ENCODE data around the gene ARSJ.

The ARSJ gene

GRCh38 chr4:113872426-113873260, 106.8 kb downstream of the ARSJ start:
- POLR2A ChIA-PET, result no interaction called here
- DNase-seq (ENCODE audit: extremely low spot score), result no peak
- TF ChIP-seq BHLHE40 (IDR thresholded peaks at IDR 0.05; ENCODE audit: borderline replicate concordance) (no peak), HDGF (IDR thresholded peaks at IDR 0.05; ENCODE audit: borderline replicate concordance) (no peak), SP1 (IDR thresholded peaks at IDR 0.05) (no peak), L3MBTL2 (conservative IDR thresholded peaks at IDR 0.05) (no peak), ARNT (IDR thresholded peaks at IDR 0.05) (no peak), SUZ12 (IDR thresholded peaks at IDR 0.05) (no peak), TARDBP (IDR thresholded peaks at IDR 0.05) (no peak), LEF1 (IDR thresholded peaks at IDR 0.05; ENCODE audit: borderline replicate concordance) (no peak)
- CTCF ChIA-PET, result no interaction called here

- ChIA-PET POLR2A (no interaction called here), CTCF (no interaction called here)
- TF ChIP-seq BHLHE40 (IDR thresholded peaks at IDR 0.05; ENCODE audit: borderline replicate concordance), result no peak
- no peak for TF ChIP-seq LEF1 (IDR thresholded peaks at IDR 0.05; ENCODE audit: borderline replicate concordance)
- TF ChIP-seq SP1 (IDR thresholded peaks at IDR 0.05), result no peak
- TF ChIP-seq CTBP1 (IDR thresholded peaks at IDR 0.05; ENCODE audit: borderline replicate concordance), result no peak
- no peak for TF ChIP-seq HDGF (IDR thresholded peaks at IDR 0.05; ENCODE audit: borderline replicate concordance)
- TF ChIP-seq NFRKB (IDR thresholded peaks at IDR 0.05), result no peak
- no peak for TF ChIP-seq ARNT (IDR thresholded peaks at IDR 0.05)
- no peak for TF ChIP-seq TARDBP (IDR thresholded peaks at IDR 0.05)
- no peak for TF ChIP-seq FOXM1 (IDR thresholded peaks at IDR 0.05; ENCODE audit: borderline replicate concordance)
- no peak for TF ChIP-seq FOXK2 (IDR thresholded peaks at IDR 0.05)
- DNase-seq (ENCODE audit: extremely low spot score), result no peak
These were observed 108.4 kb downstream of the ARSJ start for GRCh38 chr4:113871080-113871479.

GRCh38 chr4:113869743-113870375, 109.6 kb downstream of the ARSJ start:
- ChIA-PET POLR2A (no interaction called here), CTCF (no interaction called here)
- DNase-seq (ENCODE audit: extremely low spot score), result no peak
- TF ChIP-seq SUZ12 (IDR thresholded peaks at IDR 0.05), result no peak
- TF ChIP-seq NFRKB (IDR thresholded peaks at IDR 0.05), result no peak
- TF ChIP-seq CTBP1 (IDR thresholded peaks at IDR 0.05; ENCODE audit: borderline replicate concordance), result no peak
- TF ChIP-seq FOXK2 (IDR thresholded peaks at IDR 0.05), result no peak
- no peak for TF ChIP-seq LEF1 (IDR thresholded peaks at IDR 0.05; ENCODE audit: borderline replicate concordance)
- TF ChIP-seq HDGF (IDR thresholded peaks at IDR 0.05; ENCODE audit: borderline replicate concordance), result no peak
- no peak for TF ChIP-seq ZNF384 (IDR thresholded peaks at IDR 0.05)
- no peak for TF ChIP-seq TARDBP (IDR thresholded peaks at IDR 0.05)
- no peak for TF ChIP-seq FOXM1 (IDR thresholded peaks at IDR 0.05; ENCODE audit: borderline replicate concordance)
- TF ChIP-seq BHLHE40 (IDR thresholded peaks at IDR 0.05; ENCODE audit: borderline replicate concordance), result no peak
- no peak for TF ChIP-seq ELF4 (IDR thresholded peaks at IDR 0.05)
- no peak for TF ChIP-seq SP1 (IDR thresholded peaks at IDR 0.05)
- TF ChIP-seq PKNOX1 (IDR thresholded peaks at IDR 0.05), result no peak
- no peak for TF ChIP-seq ARNT (IDR thresholded peaks at IDR 0.05)
- TF ChIP-seq FOXA1 (IDR thresholded peaks at IDR 0.05), result no peak
- TF ChIP-seq L3MBTL2 (conservative IDR thresholded peaks at IDR 0.05), result no peak

GRCh38 chr4:113866611-113867010, 112.8 kb downstream of the ARSJ start:
- POLR2A ChIA-PET, result no interaction called here
- no peak for DNase-seq (ENCODE audit: extremely low spot score)
- TF ChIP-seq TARDBP (IDR thresholded peaks at IDR 0.05) (no peak), FOXA1 (IDR thresholded peaks at IDR 0.05) (no peak)
- CTCF ChIA-PET, result no interaction called here

GRCh38 chr4:113858924-113859323, 120.5 kb downstream of the ARSJ start:
- DNase-seq (ENCODE audit: extremely low spot score), result no peak
- POLR2A ChIA-PET, result no interaction called here
- TF ChIP-seq HDGF (IDR thresholded peaks at IDR 0.05; ENCODE audit: borderline replicate concordance) (no peak), CTBP1 (IDR thresholded peaks at IDR 0.05; ENCODE audit: borderline replicate concordance) (no peak), FOXM1 (IDR thresholded peaks at IDR 0.05; ENCODE audit: borderline replicate concordance) (no peak), NFRKB (IDR thresholded peaks at IDR 0.05) (no peak), TARDBP (IDR thresholded peaks at IDR 0.05) (no peak), FOXA1 (IDR thresholded peaks at IDR 0.05) (no peak), PKNOX1 (IDR thresholded peaks at IDR 0.05) (no peak), FOXK2 (IDR thresholded peaks at IDR 0.05) (no peak), ZNF384 (IDR thresholded peaks at IDR 0.05) (no peak), SUZ12 (IDR thresholded peaks at IDR 0.05) (no peak), ARNT (IDR thresholded peaks at IDR 0.05) (no peak), BHLHE40 (IDR thresholded peaks at IDR 0.05; ENCODE audit: borderline replicate concordance) (no peak), L3MBTL2 (conservative IDR thresholded peaks at IDR 0.05) (no peak), SP1 (IDR thresholded peaks at IDR 0.05) (no peak), LEF1 (IDR thresholded peaks at IDR 0.05; ENCODE audit: borderline replicate concordance) (no peak), ELF4 (IDR thresholded peaks at IDR 0.05) (no peak)
- CTCF ChIA-PET, result no interaction called here

GRCh38 chr4:113851816-113852215, 127.6 kb downstream of the ARSJ start:
- no peak for TF ChIP-seq TARDBP (IDR thresholded peaks at IDR 0.05)
- TF ChIP-seq BHLHE40 (IDR thresholded peaks at IDR 0.05; ENCODE audit: borderline replicate concordance), result no peak
- TF ChIP-seq HDGF (IDR thresholded peaks at IDR 0.05; ENCODE audit: borderline replicate concordance), result no peak
- no peak for TF ChIP-seq SP1 (IDR thresholded peaks at IDR 0.05)
- no peak for TF ChIP-seq NFRKB (IDR thresholded peaks at IDR 0.05)
- no peak for TF ChIP-seq FOXK2 (IDR thresholded peaks at IDR 0.05)
- TF ChIP-seq PKNOX1 (IDR thresholded peaks at IDR 0.05), result no peak
- TF ChIP-seq ZNF384 (IDR thresholded peaks at IDR 0.05), result no peak
- no peak for TF ChIP-seq ARNT (IDR thresholded peaks at IDR 0.05)
- TF ChIP-seq L3MBTL2 (conservative IDR thresholded peaks at IDR 0.05), result no peak
- TF ChIP-seq LEF1 (IDR thresholded peaks at IDR 0.05; ENCODE audit: borderline replicate concordance), result no peak
- no peak for DNase-seq (ENCODE audit: extremely low spot score)
- ChIA-PET CTCF (no interaction called here), POLR2A (no interaction called here)
